ENCODE measurements around the gene SLC38A4. TPM values are rescaled to one million over a fixed set of nuclear protein-coding genes. Genes with fewer than 3 reads are reported as not detected.

The SLC38A4 gene
- total RNA-seq, 1 experiment from 2014 or later = 0.96 TPM

DNA sequence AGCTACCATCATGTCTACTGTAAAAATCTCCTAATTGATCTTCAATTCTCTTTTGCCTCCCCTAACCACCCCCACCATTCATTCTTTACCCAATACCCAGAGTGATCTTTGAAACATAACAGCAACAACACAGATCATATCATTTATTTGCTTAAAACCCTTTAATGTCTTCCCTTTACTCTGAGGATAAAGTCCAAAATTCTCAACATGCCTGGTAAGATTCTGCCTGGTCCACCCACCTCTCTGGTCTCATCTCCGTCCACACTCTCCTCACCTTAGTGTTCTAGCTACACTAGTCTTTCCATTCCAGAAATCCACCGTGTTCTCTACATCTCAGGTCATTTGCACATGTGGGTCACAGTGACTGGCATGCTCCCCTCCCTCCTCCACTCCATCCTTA lies 27.7 kb downstream of the SLC38A4 start:
- H2AK5ac ChIP-seq (ENCODE audit: insufficient read length, low read length) = no peak overlapping the region
- no peaks in the 10 kb centered on the region for H3K9me3 ChIP-seq (ENCODE audit: control insufficient read depth, low read depth, low read length)
- H3K23me2 ChIP-seq (ENCODE audit: insufficient read length, low read depth, low read length, poor library complexity, severe bottlenecking) = no peaks in the 10 kb centered on the region
- no peaks in the 10 kb centered on the region for H3K27me3 Mint-ChIP-seq (ENCODE audit: low read depth)
- no peak overlapping the region for H3K56ac ChIP-seq (ENCODE audit: insufficient read length, low read depth, low read length)
- H3K9ac ChIP-seq (ENCODE audit: extremely low read depth, insufficient read length, low read length) = no peak overlapping the region
- no peak overlapping the region for H4K8ac ChIP-seq (replicated peaks; ENCODE audit: insufficient read length, low read depth, low read length)
- no peak overlapping the region for H3K14ac ChIP-seq (ENCODE audit: insufficient read depth, low read length)
- no CpG with 5 or more reads among the region's 2 CpGs for WGBS (ENCODE audit: extremely low coverage, insufficient read length, low lambda C conversion rate)
- no peak for TF ChIP-seq CTCF (conservative IDR thresholded peaks at IDR 0.05)
- H4K91ac ChIP-seq (ENCODE audit: insufficient read length, low read depth, low read length) = no peak overlapping the region
- no peaks in the 10 kb centered on the region for H3K27me3 ChIP-seq (ENCODE audit: insufficient read depth, low read length)
- H3K4me2 ChIP-seq (ENCODE audit: insufficient read depth, insufficient read length, low read length) = no peak overlapping the region
- no peak overlapping the region for H2BK5ac ChIP-seq (ENCODE audit: insufficient read length, low read length)
- no peak overlapping the region for H3K4me3 Mint-ChIP-seq
- DNase-seq = no peak
- no peak overlapping the region for H3K4ac ChIP-seq (ENCODE audit: low read depth, low read length)
- no peaks in the 10 kb centered on the region for H3K4me1 ChIP-seq (ENCODE audit: insufficient read depth, low read length)
- no peak overlapping the region for H3K27ac Mint-ChIP-seq
- peaks cover 5 to 16% of the 10 kb centered on the region in 2 experiments; a peak in 4 of 5 replicates for H3K9me3 Mint-ChIP-seq
- H2AFZ ChIP-seq (ENCODE audit: low read length) = no peak overlapping the region
- peaks cover 0 to 4% (median 0%) of the 10 kb centered on the region in 3 experiments; a peak in 4 of 7 replicates for H3K36me3 Mint-ChIP-seq (ENCODE audit: insufficient read depth in 1 of 3, low read depth in 3 of 3)
- no peak overlapping the region for H3K27ac ChIP-seq (ENCODE audit: insufficient read length, low read depth, low read length)
- H2BK120ac ChIP-seq (ENCODE audit: low read depth, low read length, poor library complexity, severe bottlenecking) = no peak overlapping the region
- H3K4me1 Mint-ChIP-seq = no peaks in the 10 kb centered on the region
- H4K5ac ChIP-seq (ENCODE audit: insufficient read length, low read depth, low read length) = no peak overlapping the region
- no peak overlapping the region for H3T11ph ChIP-seq (ENCODE audit: low read length)
- no peak overlapping the region for H2BK12ac ChIP-seq (ENCODE audit: insufficient read length, low read depth, low read length)
- no peak overlapping the region for H2BK20ac ChIP-seq (ENCODE audit: low read depth, low read length, poor library complexity, severe bottlenecking)
- H3K18ac ChIP-seq (ENCODE audit: insufficient read length, low read depth, low read length) = no peak overlapping the region
- H3K79me2 ChIP-seq (ENCODE audit: insufficient read depth, low read length) = no peaks in the 10 kb centered on the region
- H3K79me1 ChIP-seq (ENCODE audit: insufficient read depth, low read depth, low read length, poor library complexity, severe bottlenecking) = no peaks in the 10 kb centered on the region
- H4K20me1 ChIP-seq (ENCODE audit: control insufficient read depth, insufficient read depth, insufficient read length) = no peaks in the 10 kb centered on the region
- H3K23ac ChIP-seq (ENCODE audit: insufficient read length, low read depth, low read length) = no peak overlapping the region
- H2BK15ac ChIP-seq (ENCODE audit: low read depth, low read length) = no peak overlapping the region
